HG03045 (cell line): ENCODE data around the gene MEIS2.

ENCODE experiments used
- ATAC-seq: cut with Tn5 transposase; IDR thresholded peaks from one replicate; pipeline ENCODE4 v1.9.1; 2021; ENCODE audit warnings: mild to moderate bottlenecking, moderate library complexity; ENCODE audit not compliant: unreplicated experiment

The MEIS2 gene

GRCh38 chr15:37100109-37100965 lies at the start of gene MEIS2:
Gene MEIS2 (minus strand): TSS chr15:37100549. CDS start chr15:37099466, 1,083 bp downstream.
- ATAC-seq, result peak; percentile 37

- no peak for ATAC-seq
Observed at GRCh38 chr15:37149146-37149545, 48.8 kb upstream of the MEIS2 start.

GRCh38 chr15:37148714-37149113 lies 48.4 kb upstream of the MEIS2 start:
- no peak for ATAC-seq

GRCh38 chr15:37143351-37143750 lies 43.0 kb upstream of the MEIS2 start:
- ATAC-seq, result no peak

GRCh38 chr15:37142371-37142770 lies 42.0 kb upstream of the MEIS2 start:
- no peak for ATAC-seq

GRCh38 chr15:37140531-37141058 lies 40.2 kb upstream of the MEIS2 start:
- no peak for ATAC-seq

GRCh38 chr15:37138591-37139215 lies 38.4 kb upstream of the MEIS2 start:
- ATAC-seq, result no peak

GRCh38 chr15:37137221-37137620 lies 36.9 kb upstream of the MEIS2 start:
- no peak for ATAC-seq

GRCh38 chr15:37136666-37137065 lies 36.3 kb upstream of the MEIS2 start:
- ATAC-seq, result no peak

GRCh38 chr15:37135225-37135624 lies 34.9 kb upstream of the MEIS2 start:
- no peak for ATAC-seq

- no peak for ATAC-seq
Observed at GRCh38 chr15:37134699-37135131, 34.4 kb upstream of the MEIS2 start.

- no peak for ATAC-seq
Observed at GRCh38 chr15:37134244-37134643, 33.9 kb upstream of the MEIS2 start.

GRCh38 chr15:37133602-37134001 lies 33.3 kb upstream of the MEIS2 start:
- ATAC-seq, result no peak

GRCh38 chr15:37132826-37133417 lies 32.6 kb upstream of the MEIS2 start:
- no peak for ATAC-seq

GRCh38 chr15:37131621-37132020 lies 31.3 kb upstream of the MEIS2 start:
- ATAC-seq, result no peak

GRCh38 chr15:37130356-37130755 lies 30.0 kb upstream of the MEIS2 start:
- ATAC-seq, result no peak

GRCh38 chr15:37125143-37125542 lies 24.8 kb upstream of the MEIS2 start:
- ATAC-seq, result no peak

GRCh38 chr15:37124331-37124730 lies 24.0 kb upstream of the MEIS2 start:
- ATAC-seq, result no peak

GRCh38 chr15:37122703-37123102 lies 22.4 kb upstream of the MEIS2 start:
- no peak for ATAC-seq

GRCh38 chr15:37121492-37121891 lies 21.1 kb upstream of the MEIS2 start:
- ATAC-seq, result no peak

GRCh38 chr15:37117030-37117429 lies 16.7 kb upstream of the MEIS2 start:
- ATAC-seq, result no peak

- ATAC-seq, result no peak
Observed at GRCh38 chr15:37115538-37115937, 15.2 kb upstream of the MEIS2 start.
